G401.6 (cell line): ENCODE results near the gene PRR15L.
"Not testable (repeated sequence)": the region's sequence is repeated elsewhere in the genome, so short reads cannot be mapped to it uniquely, and the experiment has no call there.

Experiments used
- FAIRE-seq: peaks from 2 replicates; lab custom pipeline; 2012; peaks lifted over from hg19 to GRCh38; lab: Jason Lieb, UNC

Gene PRR15L

GRCh38 chr17:47935468-47935867, 22.2 kb downstream of the PRR15L start:
- not testable (repeated sequence) for FAIRE-seq

- no peak for FAIRE-seq
Measured at GRCh38 chr17:47934856-47935255, 22.8 kb downstream of the PRR15L start.

- no peak for FAIRE-seq
Measured at GRCh38 chr17:47931848-47932247, 25.8 kb downstream of the PRR15L start.

- FAIRE-seq: no peak
Measured at GRCh38 chr17:47929218-47930000, 28.3 kb downstream of the PRR15L start.

GRCh38 chr17:47928415-47928814, 29.3 kb downstream of the PRR15L start:
- no peak for FAIRE-seq

DNA sequence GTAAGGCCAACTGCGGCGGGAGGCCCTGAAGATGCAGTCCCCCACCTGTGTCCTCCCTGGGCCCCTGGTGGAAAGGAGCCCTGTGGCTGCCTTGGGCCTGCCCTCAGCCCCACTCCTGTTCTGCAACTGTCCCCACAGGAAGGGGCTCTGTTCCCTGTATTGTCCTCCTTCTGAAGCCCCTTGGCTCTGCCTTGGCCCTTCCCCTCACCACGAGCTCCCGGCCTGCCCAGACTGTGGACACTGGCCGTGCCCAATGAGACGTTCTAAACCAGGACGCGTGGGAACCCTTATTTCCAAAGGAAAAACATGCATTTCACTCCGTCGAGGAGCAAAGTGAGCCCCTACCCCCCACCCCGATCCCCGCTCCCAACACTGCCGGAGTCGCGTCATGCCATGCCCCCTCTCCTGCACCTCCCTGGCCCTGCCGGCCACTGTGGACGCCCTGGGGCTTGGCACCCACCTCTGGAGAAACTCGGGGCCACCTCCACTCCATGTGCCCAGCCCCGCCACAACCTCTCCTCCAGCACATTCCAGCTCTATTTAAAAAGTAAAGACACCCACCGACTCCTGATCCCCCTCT, 29.8 kb downstream of the PRR15L start:
- FAIRE-seq: no peak

GRCh38 chr17:47925678-47925988, 32.0 kb downstream of the PRR15L start:
- no peak for FAIRE-seq

DNA sequence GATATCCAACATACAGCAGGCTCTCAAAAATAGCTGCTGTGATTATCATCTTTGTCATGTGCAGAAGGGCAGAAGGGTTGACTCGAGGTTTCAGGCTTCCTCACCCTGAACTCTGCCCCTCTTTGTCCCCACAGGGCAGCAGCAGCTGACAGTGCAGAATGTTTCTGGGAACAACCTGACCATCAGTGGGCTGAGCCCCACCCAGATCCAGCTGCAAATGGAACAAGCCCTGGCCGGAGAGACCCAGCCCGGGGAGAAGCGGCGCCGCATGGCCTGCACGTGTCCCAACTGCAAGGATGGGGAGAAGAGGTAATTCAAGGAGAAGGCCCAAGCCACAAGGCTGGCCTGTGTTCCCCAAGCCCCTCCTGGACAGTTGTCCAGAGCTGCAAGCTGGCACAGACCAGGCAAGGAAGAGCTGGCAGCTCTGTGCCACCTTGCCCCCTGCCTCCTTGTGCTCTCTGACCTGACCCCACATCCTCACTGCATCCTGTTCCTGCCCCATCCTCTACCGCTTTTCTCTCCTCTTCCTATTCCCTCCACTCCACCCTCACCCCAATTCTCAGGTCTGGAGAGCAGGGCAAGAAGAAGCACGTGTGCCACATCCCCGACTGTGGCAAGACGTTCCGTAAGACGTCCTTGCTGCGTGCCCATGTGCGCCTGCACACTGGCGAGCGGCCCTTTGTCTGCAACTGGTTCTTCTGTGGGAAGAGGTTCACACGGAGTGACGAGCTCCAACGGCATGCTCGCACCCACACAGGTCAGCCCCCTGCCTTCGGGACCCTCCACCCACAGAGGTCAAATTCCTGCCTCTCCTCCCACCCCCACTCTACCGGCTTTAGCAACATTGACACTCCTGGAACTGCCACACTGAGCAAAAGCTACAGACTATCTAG, 32.7 kb downstream of the PRR15L start:
- FAIRE-seq: no peak

GRCh38 chr17:47919889-47920288, 37.8 kb downstream of the PRR15L start:
- FAIRE-seq: not testable (repeated sequence)

DNA sequence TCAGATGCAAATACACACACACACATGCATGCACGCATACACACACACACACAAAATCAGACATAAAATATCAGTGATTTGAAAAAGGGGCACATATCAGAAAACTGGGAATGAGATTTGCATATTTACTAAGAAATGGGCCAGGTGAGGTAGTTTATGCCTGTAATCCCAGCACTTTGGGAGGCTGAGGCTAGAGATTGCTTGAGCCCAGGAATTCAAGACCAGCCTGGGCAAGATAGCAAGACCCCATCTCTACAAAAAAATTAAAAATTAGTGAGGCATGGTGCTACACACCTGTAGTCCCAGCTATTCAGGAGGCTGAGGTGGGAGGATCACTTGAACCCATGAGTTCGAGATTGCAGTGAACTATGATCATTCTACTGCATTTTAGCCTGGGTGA, 38.7 kb downstream of the PRR15L start:
- FAIRE-seq: no peak

DNA sequence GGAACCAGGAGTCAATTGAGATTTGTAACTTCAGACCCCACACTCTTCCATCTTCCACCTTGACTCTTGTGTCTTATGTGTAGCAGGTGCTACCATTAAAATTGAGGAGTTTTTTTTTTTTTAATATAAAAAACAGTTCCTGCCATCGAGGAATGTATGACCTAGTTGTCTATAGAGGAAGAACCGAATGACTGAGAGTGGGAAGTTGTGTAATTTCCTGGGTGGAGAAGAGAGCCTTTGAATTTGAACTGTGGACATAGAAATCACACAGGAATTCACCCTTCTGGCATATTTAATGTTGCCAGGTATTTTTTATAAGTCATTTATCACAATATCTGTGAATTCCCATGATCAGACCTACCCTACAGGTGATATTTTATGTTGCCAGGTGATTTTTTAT, 39.7 kb downstream of the PRR15L start:
- FAIRE-seq: no peak

- FAIRE-seq: no peak
Measured at GRCh38 chr17:47917581-47917980, 40.1 kb downstream of the PRR15L start.

GRCh38 chr17:47916489-47917208, 41.0 kb downstream of the PRR15L start:
- no peak for FAIRE-seq

DNA sequence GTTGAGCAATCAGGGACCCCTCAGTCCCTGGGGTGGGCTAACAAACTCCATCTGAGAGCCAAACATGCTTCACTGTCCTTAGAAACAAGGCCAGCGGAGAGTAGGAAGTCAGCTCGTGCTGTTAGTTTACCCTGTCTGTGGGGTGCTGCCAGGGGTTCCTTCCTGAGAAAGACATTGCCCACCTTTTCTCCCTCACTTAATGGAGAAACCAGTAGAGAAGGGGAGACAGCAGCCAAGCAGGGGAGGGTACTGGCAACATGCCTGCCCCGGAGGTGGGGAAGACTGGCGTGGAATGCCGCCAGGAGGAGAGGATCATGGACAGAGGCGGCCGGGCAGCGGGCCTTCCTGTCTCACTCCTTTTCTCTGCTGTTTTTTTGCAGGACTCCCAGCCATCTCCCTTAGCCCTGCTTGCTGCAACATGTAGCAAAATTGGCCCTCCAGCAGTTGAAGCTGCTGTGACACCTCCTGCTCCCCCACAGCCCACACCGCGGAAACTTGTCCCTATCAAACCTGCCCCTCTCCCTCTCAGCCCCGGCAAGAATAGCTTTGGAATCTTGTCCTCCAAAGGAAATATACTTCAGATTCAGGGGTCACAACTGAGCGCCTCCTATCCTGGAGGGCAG, 41.8 kb downstream of the PRR15L start:
- FAIRE-seq: no peak

- FAIRE-seq: no peak
Measured at GRCh38 chr17:47914306-47914948, 43.3 kb downstream of the PRR15L start.

DNA sequence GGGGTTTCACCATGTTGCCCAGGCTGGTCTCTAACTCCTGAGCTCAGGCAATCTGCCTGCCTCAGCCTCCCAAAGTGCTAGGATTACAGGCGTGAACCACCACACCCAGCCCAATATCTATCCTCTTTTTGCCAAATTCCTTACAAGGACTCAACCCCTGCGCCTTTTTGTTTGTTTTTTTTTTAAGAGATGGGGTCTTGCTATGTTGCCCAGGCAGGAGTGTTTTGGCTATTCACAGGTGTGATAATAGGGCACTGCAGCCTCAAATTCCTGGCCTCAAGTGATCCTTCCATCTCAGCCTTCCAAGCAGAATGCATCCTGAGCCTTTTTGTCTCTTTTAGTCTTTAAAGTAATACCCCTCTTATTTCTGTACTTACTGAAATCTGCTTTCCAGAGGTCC, 44.6 kb downstream of the PRR15L start:
- FAIRE-seq: no peak

GRCh38 chr17:47907932-47908562, 49.6 kb downstream of the PRR15L start:
- no peak for FAIRE-seq

GRCh38 chr17:47906443-47906842, 51.2 kb downstream of the PRR15L start:
- no peak for FAIRE-seq

DNA sequence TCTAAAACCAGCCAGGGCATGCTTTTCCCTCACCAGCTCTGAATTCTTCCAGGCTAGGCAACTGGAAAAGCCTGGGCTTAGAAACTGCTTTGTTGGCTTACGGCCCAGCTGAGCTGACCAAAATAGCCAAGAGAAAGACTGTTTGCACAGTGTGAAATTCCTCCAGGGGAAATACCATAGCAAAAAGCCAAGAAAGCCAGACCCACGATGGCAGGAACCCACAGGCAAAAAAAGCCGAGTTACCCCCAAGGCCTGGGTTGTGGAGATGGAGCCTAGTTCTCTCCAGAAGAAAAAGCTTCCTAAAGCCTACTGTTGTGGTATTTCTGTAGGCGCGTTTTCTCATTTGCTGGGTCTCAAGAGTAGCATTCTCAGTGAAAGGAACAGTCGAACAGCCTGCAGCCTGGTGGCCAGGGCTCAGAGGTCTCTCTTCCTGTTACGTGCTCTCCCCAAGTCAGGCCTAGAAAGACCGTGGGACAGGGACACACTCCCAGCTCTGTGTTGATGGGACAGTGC, 52.4 kb downstream of the PRR15L start:
- FAIRE-seq: no peak

DNA sequence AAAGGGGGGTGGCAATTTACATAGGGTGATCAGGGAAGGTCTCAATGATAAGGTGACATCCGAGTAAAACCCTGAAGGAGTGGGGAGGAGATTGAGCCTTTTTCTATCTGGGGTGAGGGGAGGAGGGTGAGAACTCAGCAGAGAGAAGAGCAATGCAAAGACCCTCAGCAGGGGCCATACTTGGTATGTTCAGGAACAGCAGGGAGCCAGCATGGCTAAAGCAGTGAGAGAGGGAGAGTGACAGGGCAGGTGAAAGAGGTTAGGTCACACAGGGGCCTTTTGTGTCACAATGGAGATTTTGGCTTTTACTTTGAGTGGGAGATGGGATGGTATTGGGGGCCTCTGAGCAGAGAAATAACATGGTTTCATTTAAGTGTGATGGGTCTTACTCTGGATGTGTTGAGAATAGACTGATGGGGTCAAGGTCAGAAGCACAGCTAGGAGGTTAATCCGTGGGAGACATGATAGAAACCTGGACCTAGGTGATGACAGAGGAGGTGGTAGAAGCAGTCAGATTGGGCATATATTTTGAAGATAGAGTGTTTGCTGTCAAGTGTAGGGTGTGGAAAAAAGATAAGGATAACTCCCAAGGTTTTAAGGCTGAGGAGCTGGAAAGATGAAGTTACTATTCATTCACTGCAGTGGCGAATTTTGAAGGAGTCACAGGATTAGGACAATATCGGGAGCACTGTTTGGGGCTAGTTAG, 55.5 kb downstream of the PRR15L start:
- no peak for FAIRE-seq
